HG03280 (cell line): ENCODE measurements around the gene RNF187.

ENCODE experiments used
- ATAC-seq: cut with Tn5 transposase; IDR thresholded peaks from one replicate; pipeline ENCODE4 v1.9.1; 2021; ENCODE audit warnings: mild to moderate bottlenecking, moderate library complexity; ENCODE audit not compliant: unreplicated experiment

RNF187 gene

GRCh38 chr1:228487336-228488124, at the start of gene RNF187:
TSS of gene RNF187 (plus strand) at chr1:228487382.
- ATAC-seq, result peak; percentile 68

GRCh38 chr1:228437424-228437962, 49.7 kb upstream of the RNF187 start:
- no peak for ATAC-seq

GRCh38 chr1:228438266-228438665, 48.9 kb upstream of the RNF187 start:
- ATAC-seq, result no peak

- ATAC-seq, result no peak
These were observed 46.3 kb upstream of the RNF187 start for GRCh38 chr1:228440761-228441500.

GRCh38 chr1:228443395-228443794, 43.8 kb upstream of the RNF187 start:
- no peak for ATAC-seq

GRCh38 chr1:228445490-228445842, 41.7 kb upstream of the RNF187 start:
- no peak for ATAC-seq

- ATAC-seq, result peak; percentile 79
These were observed 41.1 kb upstream of the RNF187 start for GRCh38 chr1:228445843-228446650.

- no peak for ATAC-seq
These were observed 40.3 kb upstream of the RNF187 start for GRCh38 chr1:228446852-228447251.

GRCh38 chr1:228448372-228448771, 38.8 kb upstream of the RNF187 start:
- no peak for ATAC-seq

GRCh38 chr1:228450200-228450599, 37.0 kb upstream of the RNF187 start:
- no peak for ATAC-seq

GRCh38 chr1:228452194-228453021, 34.8 kb upstream of the RNF187 start:
- no peak for ATAC-seq

- no peak for ATAC-seq
These were observed 34.1 kb upstream of the RNF187 start for GRCh38 chr1:228453022-228453560.

GRCh38 chr1:228453614-228454013, 33.6 kb upstream of the RNF187 start:
- no peak for ATAC-seq

- no peak for ATAC-seq
These were observed 32.9 kb upstream of the RNF187 start for GRCh38 chr1:228454238-228454637.

GRCh38 chr1:228455715-228456114, 31.5 kb upstream of the RNF187 start:
- no peak for ATAC-seq

GRCh38 chr1:228456252-228457016, 30.7 kb upstream of the RNF187 start:
- ATAC-seq, result no peak

- ATAC-seq, result peak; percentile 10
These were observed 30.2 kb upstream of the RNF187 start for GRCh38 chr1:228457017-228457395.

- peak; percentile 83 for ATAC-seq
These were observed 29.6 kb upstream of the RNF187 start for GRCh38 chr1:228457396-228458176.
